Breast epithelium (tissue), 3 donors: ENCODE data around the gene CSMD2.

Source experiments
- POLR2AphosphoS5 ChIP-seq, 3 donors: sonication (generic); formaldehyde crosslinking; IDR thresholded peaks; one replicate each; pipeline ENCODE4 v1.6.1; 2017; ENCODE audit warnings: antibody characterized with exemption in 3 of 3
- TF ChIP-seq, protein P1 (sequence below), 3 donors: fragments of 450-650 bp; IDR thresholded peaks; one replicate each; pipeline ENCODE4 v1.5.1; 2016 to 2017; ENCODE audit warnings: antibody characterized with exemption in 3 of 3, mild to moderate bottlenecking in 3 of 3, moderate library complexity in 3 of 3

DNA sequence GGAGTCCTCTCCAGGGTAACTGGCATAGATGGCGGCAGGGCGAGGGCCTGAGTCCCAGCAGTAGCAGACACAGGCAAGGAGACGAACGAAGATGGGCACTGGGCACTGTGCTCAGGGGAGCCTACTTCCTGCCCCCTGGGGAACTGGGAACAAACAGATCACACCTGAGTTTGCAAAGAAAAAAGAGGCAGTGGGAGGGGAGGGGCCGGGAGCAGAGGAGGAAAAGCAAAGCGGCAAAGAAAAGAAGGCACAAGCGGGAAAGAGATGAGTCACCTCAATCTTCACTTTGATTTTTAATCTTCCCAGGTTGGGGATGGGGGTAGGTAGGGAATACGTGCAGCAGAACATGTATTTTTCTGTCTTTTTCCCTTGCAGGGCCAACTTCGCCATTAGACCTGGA is 648.6 kb downstream of the CSMD2 start:
- TF ChIP-seq, protein P1, sequence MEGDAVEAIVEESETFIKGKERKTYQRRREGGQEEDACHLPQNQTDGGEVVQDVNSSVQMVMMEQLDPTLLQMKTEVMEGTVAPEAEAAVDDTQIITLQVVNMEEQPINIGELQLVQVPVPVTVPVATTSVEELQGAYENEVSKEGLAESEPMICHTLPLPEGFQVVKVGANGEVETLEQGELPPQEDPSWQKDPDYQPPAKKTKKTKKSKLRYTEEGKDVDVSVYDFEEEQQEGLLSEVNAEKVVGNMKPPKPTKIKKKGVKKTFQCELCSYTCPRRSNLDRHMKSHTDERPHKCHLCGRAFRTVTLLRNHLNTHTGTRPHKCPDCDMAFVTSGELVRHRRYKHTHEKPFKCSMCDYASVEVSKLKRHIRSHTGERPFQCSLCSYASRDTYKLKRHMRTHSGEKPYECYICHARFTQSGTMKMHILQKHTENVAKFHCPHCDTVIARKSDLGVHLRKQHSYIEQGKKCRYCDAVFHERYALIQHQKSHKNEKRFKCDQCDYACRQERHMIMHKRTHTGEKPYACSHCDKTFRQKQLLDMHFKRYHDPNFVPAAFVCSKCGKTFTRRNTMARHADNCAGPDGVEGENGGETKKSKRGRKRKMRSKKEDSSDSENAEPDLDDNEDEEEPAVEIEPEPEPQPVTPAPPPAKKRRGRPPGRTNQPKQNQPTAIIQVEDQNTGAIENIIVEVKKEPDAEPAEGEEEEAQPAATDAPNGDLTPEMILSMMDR (IDR thresholded peaks at IDR 0.05): no peak
- TF ChIP-seq POLR2AphosphoS5 (IDR thresholded peaks at IDR 0.05): no peak
